Jurkat, Clone E6-1 (cell line): ENCODE results near the gene ADAD1.

Experiments
- DNase-seq: peaks from one replicate; pipeline ENCODE4 v3.0.0-alpha.2; 2011; ENCODE audit warnings: low read depth, low spot score
- H3K4me3 ChIP-seq: 2 replicates; pipeline ENCODE4 v1.5.1; 2011; ENCODE audit warnings: mild to moderate bottlenecking, low read length, control low read depth, moderate library complexity

ADAD1 gene

GRCh38 chr4:122450847-122451246 lies 72.0 kb downstream of the ADAD1 start:
- no peak overlapping the region for H3K4me3 ChIP-seq
- no peak for DNase-seq

DNA sequence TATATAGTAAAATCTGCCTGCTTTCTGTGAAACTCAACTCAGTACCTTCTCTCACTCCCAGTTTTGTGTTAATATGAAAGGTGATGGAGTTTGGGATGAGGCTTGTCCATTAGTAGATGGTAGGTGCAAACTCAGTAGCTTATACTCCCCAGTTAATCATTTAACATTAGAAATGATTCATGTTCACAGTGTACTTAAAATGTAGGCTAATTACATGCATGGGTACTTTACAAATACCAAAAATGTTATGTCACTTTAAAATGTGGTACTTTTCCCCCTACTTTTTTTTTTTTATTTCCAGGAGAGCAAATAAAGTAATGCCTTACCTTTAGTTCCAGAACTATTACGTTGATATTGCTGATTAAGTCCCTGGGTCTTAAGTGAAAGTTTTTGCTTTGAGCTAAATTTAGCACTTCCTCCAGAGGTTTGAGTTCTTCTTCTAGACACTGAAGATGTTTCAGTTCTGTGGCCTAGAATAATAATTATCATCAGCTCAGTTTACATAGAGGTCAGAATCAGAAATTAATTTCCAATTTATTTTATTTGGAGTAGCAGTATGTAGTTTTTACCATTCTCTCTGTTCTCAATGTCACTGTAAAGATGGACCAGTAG lies 74.7 kb downstream of the ADAD1 start:
- DNase-seq = no peak
- H3K4me3 ChIP-seq = no peak overlapping the region

- DNase-seq = peak; percentile 60
- H3K4me3 ChIP-seq = no peak within 1 kb of the TSS
These were observed 77.7 kb downstream of the ADAD1 start, which contains the start of gene IL2 for GRCh38 chr4:122456231-122457116. IL2 (minus strand) TSS chr4:122456725; CDS start chr4:122456440, 285 bp downstream.

DNA sequence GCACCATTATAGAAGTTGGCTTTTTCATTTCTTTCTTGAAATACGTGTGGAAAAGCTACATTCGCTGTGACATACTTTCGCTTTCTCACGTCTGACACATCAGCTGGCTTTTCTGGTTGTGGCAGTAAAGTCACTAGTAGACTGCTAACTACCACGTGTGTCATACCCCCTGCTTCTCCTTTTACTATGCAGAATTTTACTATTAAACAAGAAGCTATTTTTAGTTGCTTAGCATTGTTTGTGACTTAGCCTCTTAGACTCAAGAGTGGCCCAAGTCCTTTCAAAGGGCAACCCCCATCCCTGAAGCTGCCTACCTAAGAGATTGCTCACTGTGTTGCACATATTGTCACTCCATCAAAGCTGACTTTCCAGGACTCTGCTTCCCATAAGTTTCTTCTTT lies 79.8 kb downstream of the ADAD1 start:
- DNase-seq = peak; percentile 44
- peak overlapping the region; percentile 38 for H3K4me3 ChIP-seq

GRCh38 chr4:122469457-122469856 lies 90.6 kb downstream of the ADAD1 start:
- H3K4me3 ChIP-seq = no peak overlapping the region
- no peak for DNase-seq

DNA sequence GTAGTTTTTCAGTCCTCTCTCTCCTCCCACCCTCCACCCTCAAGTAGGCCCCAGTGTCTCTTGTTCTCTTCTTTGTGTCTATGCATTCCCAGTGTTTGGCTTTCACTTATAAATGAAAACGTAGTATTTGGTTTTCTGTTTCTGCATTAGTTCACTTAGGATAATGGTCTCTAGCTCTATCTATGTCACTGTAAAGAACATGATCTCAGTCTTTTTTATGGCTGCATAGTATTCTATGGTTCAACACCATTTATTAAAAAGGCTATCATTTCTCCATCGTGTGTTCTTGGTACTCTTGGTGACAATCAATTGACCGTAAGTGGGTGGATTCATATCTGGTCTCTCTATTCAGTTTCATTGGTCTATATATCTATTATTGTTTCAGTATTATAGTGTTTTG lies 96.4 kb downstream of the ADAD1 start:
- no peak for DNase-seq
- no peak overlapping the region for H3K4me3 ChIP-seq

GRCh38 chr4:122476126-122476525 lies 97.3 kb downstream of the ADAD1 start:
- no peak for DNase-seq

GRCh38 chr4:122476745-122477144 lies 97.9 kb downstream of the ADAD1 start:
- DNase-seq = no peak
- no peak overlapping the region for H3K4me3 ChIP-seq

More at GRCh38 chr4:122476126-122476525, 97.3 kb downstream of the ADAD1 start:
- no peak overlapping the region for H3K4me3 ChIP-seq
